SIG-M5 treated with dmso at 0.1 percent for 504 hours (cell line): ENCODE results near the gene LRRC31.

Source experiments
- DNase-seq: peaks from one replicate; lab custom pipeline; 2025; ENCODE audit not compliant: unreplicated experiment; lab: John Stamatoyannopoulos, UW

LRRC31 gene

DNA sequence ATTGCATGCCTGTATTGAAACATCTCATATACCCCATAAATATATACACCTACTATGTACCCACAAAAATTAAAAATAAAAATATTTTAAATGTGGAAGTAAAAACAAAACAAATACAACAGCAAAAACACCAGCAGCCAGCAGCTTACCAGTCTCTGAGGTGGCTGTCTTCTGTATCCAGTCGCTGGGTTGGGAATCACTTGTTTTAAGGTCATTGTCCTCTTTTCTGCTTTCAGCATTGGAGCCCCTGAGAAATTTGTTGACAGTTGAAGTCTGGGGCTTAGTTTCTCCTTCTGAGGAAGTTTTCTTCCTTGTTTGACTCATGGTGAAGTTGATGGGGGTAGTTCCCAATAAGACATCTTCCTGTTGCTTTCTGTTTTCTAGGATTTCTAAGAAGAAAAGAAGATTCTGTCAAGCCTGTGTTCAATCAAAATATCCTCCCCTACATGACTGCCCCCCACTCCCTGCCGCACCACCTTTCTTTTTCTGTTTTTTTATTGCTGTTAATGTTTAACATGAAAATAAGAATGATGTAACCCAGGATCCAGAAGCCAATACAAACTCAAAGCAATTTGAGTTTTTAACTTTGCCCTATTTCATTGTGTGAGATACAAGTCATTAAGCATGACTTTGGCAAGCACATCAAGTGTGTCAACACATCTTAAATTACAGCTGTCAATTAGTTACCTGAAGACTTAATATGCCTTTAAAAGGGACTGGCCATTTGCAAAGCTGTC, at the start of gene LRRC31:
Gene LRRC31 (minus strand): TSS at position 452 of the 737 bp plus-strand sequence. CDS start 128 bp downstream, at position 324.
- no peak for DNase-seq

DNA sequence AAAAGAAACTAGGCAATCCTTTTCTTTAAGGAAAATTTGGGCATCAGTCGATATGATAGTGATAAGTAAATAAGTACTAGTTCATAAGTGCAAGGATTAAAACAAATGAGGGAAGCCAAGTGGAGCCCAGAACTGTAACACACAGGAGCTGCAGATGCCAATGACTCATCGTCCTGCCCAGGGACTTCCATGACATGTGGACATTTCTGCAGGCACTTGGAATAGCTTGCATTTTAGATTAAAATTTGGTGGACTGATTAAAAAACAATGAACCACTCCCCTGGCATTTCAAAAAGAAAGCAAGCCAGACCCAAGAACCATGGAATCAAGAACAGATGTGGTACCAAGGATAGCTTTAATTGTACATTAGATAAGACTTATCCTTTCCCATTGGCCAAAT, 44.6 kb upstream of the LRRC31 start:
- no peak for DNase-seq

DNA sequence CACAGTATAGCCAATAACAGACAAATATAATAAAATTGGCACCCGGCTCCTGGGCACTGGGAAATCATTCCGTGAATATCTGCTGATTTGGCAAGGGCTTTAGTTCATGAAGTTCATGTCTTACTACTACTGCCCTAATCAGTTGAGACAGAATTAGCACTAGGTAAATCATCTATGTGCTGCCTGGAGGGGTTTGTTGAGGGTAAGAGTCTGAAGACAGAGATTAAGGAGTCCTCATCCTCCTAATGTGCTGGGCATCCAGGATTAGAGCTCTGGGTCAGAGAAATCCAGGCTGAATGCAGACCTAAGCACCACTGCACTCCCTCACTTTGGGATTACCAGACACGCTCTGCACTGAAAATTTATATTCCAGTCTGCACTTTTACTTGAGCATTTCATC, 43.6 kb upstream of the LRRC31 start:
- no peak for DNase-seq

DNA sequence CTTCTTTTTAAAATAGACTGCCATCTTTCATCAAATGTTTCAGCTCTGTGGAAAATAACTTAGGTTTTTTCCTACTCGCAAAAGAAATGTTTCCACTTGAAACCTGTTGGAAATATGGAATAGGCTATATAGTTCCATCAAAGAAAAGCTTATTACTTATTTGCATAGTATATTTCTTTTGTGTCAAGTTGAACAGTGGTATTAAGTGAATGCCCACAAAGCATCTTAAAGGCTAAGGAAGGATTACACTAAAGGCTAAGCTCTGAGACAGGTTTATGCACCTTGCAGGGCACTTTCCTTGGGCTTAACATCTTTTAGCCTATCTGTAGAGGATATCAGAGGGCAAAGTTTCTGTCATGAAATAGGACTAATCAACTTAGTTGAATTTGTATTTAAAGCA, 41.5 kb upstream of the LRRC31 start, which contains the start of gene SAMD7:
Gene SAMD7 (plus strand): TSS at position 301 of the 400 bp plus-strand sequence. CDS start 7,927 bp downstream, outside the sequence.
- no peak for DNase-seq

DNA sequence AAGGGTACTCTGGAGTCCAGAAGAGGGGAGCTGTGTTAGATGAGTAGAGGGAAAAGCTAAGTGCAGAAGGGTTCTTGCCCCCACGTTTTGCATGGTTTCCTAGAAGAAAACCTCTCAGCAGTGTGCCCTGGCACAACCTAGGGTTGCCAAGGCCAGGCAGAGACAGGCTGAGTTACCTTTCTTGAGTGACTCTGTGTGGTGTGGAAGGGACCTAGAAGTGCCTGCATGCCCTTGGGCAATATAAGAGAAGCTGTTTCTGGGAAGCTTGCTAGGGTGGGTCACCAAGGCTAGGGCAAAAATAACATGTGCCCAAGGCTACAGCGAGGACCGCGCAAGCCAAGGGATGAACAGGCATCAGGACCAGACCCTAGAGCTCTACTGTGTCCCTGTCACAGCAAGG, 38.2 kb upstream of the LRRC31 start:
- no peak for DNase-seq

DNA sequence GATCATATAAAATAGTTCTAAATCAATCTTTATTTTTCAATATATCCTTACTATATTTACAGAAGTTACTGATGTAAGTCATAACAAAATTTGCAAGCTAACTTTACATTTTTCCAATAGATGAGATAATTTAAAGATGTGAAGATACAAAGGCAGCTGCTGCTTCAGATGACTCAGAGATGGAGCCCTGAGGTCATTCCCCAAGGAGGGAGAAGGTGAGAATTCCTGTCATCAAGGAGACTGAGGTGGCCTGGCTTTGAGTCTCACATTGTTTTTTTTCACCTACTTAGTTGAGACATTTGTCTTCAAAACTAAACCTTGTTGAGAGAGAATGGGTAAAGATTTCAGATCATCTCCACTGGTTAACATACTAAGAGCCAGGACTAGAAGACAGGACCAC, 37.7 kb upstream of the LRRC31 start:
- DNase-seq: no peak

DNA sequence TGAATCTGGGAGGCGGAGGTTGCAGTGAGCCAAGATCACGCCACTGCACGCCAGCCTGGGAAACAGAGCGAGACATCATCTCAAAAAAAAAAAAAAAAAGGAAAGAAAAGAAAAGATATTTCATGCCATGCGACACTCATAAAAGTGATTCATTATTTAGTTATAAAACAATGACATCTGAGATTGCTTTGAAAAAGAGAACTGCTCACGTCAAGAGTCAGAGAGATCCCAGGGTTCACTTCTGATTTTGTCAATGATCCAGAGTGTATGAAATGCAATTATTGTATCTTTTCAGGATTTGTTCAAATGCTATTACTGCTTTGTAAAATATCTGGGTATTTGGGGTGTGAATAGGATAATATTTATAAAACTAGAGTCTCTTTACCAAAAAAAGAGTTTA, 35.7 kb upstream of the LRRC31 start:
- no peak for DNase-seq

DNA sequence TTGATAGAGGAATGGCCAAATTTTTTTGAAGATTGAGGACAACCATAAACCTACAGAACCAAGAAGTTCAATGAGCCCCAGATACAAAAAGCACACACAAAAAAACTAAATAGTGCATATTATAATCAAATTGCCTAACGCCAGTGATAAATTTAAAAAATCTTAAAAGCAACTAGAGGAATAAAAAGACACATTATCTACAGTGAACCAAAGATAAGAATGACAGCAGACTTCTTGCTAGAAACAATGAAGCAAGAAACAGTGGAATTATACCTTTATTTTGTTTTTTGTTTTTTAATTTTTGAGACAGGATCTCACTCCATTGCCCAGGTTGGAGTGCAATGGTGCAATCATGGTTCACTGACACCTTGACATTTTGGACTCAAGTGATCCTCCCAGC, 31.7 kb upstream of the LRRC31 start:
- no peak for DNase-seq

DNA sequence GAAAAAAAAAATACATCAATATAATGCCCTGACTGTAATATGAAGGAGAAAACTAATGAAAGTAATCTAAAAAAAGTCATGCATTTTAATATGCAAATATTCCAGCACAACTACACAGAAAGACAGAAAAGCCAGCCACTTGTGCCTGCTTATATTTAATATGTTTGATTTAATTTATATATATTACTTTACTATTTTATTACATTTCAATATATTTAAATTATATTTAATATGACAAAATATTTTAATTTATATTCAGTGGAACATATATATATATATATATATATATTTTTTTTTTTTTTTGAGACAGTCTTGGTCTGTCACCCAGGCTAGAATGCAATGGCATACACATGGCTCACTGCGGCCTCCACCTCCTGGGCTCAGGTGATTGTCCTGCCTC, 27.5 kb upstream of the LRRC31 start:
- no peak for DNase-seq

DNA sequence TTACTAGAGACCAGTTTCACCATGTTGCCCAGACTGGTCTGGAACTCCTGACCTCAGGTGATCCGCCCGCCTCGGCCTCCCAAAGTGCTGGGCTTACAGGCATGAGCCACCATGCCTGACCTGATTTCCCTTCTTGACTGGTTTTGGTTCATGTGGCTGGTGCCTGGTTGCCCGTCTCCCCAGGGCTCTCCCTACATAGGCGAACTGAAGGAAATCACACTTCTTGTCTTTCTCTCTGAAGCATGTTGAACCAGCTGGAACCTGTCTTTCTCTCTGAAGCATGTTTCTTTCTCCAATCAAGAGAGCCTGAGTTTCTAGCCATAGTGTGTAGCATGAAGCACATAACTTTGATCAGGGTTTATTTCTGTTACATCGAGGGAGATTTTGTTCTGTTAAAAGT, 25.3 kb upstream of the LRRC31 start:
- no peak for DNase-seq

DNA sequence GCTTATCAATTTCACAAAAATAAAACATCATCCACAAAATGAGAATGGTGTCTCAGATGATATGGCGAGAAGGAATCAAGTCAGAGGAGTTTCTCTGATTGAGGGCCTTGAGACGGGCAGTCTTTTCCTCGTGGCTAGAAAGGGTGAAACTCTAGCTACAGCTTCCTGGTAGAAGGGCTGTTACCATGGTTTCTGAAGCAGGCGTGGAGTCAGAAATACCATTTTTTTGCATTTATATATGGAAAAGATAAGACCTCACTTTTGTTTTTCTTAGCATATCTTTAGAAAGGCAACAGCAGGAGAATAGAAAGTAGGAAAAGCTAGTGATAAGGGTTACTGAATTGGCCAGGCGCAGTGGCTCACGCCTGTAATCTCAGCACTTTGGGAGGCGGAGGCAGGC, 24.4 kb upstream of the LRRC31 start:
- DNase-seq: no peak

DNA sequence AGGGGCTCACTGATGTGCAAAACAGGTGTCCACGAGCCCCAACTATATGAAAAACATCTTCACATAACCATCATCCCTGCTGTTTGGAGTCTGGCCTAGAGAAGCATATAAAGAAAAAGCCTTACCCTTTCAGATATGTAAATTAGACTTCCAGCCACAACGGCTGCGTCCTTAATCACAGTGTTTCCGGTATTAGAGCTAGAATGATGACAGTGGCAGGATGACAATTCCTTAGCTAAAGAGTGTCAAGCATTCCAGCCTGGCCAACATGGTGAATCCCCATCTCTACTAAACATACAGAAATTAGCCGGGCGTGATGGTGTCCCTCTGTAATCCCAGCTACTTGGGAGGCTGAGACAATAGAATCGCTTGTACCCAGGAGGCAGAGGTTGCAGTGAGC, 22.2 kb upstream of the LRRC31 start:
- no peak for DNase-seq

DNA sequence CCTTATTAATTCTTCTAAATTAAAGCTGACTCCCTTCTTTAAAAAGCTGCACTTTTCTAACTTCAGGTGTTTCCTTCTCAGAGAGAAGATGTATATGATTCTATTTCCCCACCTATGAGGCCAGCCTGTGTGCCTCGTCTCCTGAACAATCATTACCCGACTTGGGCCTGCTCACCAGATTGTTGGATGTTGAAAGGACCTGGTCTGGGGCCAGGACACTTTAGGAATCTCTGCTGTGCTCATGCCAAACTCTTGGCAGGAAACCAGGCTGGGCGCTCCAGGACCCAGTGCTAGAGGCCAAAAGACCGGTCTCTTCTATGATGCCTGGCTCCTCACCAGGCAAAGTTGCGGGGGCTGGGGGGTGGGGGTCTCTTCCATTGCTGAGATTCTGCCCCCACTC, 16.9 kb upstream of the LRRC31 start:
- no peak for DNase-seq

DNA sequence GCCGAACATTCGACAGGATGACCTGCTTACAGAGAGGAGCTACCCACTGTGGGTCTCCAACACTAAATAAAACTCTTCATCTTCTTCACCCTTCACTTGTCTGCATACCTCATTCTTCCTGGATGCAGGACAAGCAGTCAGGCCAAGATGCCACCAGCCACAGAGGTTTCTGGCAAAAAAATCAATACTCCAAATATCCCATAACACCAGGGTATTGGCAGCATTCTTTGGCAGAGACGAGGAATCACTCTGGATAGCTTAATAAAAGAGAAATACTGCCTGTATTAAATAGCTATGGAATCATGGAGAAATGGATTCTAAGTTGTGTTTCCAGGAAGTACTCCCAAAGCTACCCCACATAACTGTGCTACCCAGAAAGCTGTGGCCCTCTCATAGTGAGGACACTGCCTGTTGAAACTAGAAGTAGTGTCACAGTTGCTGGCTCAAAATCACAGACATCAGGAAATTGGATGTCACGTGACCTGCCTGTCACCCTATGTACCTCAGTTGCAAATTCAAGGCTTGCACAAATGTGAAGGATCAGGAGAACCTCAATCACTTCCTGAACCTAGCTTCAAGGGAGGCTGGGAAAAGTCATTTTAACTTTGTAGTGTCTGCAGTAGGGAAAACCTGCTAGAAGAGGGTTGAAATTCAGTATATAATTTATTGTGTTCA, 11.0 kb upstream of the LRRC31 start:
- no peak for DNase-seq

DNA sequence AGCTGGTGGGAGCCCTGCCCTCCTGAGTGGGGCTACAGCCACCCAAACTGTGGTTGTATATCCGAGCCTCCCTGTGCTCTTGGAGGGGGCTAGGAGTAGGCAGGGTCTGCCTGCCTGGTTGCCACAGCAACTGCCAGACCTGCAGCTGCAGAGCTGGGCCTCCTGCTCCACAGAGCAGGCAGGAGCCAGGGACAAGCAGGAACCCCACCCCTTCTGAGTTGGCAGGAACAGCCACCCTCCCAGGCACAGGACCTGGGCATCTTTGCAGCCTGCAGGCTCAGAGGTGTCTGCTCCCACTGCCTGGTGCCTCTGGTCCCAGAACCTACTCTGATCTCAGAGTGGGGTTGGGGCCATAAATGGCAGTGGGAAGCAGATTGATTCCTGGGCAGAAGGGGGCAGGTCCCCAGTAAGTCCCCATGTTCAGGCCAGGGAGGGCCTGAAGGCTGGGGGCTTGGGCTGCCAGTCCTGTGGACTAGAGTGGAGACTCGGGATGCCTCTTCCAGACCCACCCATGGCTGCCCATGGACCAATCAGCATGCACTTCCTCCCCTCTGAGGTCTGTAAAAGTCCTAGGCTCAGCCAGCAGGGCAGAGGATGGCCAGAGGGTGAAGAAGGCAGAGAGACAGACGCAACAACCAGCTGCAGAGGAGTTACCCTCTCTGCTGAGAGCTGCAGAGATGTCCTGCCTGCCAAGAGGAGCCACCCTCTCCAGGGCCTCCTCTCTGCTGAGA, 10.3 kb upstream of the LRRC31 start:
- no peak for DNase-seq

DNA sequence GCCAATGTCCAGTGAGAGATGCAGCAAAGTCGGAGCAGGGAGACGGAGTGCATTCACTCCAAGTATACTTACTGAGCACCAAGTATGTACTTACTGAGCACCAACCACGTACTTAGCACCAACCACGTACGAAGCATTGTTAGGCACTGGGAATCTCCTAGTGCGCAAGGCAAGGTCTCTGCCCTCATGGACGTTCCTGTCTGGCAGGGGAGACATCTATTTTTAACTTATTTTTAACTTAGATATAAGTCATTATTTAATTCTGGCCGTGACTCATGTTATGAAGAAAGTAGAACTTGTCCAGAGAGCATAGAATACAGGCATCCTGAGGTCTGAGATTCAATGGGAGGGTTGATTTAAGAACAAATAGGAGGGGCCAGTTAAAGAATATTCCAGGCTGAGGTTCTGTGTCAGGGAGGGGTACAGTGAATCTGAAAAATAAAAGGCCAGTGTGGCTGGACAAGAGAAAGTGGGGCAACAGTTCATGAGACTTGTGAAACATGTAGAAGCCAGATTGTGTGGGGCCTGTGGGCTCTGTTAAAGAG, 9.3 kb upstream of the LRRC31 start:
- DNase-seq: no peak

DNA sequence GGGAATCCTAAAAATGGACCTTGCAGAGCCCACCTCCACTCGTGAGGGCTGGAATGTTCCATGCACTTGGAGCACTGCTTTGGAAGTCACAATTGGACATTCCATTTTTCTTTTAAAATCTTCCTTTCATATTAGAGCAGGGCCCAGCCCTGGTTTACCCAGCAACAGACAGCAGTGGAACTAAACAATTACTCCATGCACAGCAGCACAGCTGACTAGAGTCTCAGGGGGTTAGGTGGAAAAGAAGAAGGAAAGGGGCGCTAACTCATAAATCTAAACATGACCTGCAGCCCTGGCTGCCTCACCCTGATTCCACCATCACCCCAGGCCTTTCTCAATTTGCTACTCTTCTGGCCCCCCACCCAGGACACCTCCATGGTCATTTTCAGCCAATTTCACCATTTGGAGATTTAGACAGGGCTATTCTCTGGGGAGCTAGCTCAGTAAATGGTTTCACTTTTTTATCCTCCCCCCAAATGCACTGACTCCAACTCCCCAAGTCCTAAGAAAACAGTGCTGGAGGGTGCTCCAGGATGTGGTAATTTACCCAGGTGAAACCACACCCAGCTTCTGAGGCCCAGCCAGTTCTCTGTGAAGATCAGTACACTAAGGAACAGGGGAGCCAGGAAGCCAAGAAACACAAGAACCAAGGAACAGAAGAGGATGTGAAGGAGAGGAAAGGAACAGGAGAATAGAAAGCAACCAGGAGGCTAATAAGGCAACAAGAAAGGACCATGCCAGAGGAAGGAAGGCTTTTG, 1.6 kb upstream of the LRRC31 start:
- DNase-seq: no peak

DNA sequence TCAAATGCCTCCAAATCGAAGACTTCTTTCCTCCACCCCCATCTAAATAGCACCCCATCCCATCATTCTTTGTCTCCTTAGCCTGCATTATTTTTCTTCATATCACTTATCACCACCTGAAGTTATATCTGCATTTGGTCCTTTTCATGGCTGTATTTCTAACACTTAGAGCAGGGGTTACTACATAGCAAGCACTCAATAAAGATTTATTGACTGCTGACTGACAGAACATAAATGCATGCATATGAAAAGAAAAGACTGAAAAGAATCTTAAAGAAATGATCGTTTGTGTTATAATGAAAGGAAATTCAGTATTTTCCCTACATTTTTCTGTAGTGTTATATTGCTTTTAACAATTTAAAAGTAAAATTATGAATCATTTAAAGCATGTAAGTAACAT, 1.4 kb downstream of the LRRC31 start:
- DNase-seq: no peak

DNA sequence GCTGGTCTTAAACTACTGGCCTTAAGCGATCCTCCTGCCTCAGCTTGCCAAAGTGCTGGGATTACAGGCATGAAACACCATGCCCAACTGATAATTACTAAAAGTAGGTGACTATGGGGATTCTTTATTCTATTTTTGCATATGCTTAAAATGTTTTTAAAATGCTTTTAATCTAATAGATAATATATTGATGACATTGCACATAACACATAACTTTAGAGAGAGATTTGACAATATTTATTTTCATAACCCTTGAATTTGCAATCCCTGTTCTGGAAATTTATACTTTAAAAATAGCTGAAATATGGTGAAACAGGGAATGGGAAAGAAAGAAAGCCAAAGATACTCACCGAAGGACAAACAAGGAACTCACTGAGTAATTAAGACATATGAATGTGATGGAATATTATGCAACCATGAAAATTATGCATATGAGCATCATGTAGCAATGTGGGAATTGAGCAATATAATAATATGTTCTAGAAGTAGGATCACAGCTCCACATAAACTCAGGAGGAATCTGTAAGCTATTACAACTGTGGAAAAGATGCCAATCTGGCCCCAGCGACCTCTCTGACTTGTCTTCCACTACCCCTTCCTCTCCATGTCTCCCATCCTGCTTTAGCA, 2.0 kb downstream of the LRRC31 start:
- no peak for DNase-seq

DNA sequence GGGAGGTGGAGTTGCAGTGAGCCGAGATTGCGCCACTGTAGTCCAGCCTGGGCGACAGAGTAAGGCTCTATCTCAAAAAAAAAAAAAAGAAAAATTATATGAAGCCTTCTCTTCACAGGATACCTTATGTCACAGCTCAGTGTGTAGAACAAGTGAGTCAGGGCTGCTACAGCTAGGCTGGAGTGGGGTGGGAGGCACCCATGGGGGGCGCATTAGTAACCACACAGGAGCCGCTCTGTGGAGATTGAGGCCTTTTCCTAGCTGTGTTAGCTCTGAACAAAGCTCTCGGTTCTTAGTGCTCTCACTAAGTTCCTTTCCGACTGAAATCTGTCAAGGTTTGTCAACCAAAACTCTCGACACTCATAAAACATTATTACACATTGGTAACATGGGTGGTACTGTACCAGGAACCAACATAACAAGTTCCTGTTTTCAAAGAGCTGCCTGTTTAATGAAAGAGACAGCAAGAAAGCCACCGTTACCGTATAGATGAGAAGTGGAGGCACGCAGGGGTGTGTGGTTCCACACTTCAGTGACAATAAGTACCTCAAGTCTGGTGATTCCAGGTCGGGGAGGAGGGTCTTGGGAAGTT, 4.5 kb downstream of the LRRC31 start:
- DNase-seq: peak; percentile 78
